B cell (primary cell): ENCODE results near the gene PLA2G6. TPM values are rescaled to one million over a fixed set of nuclear protein-coding genes. Genes with fewer than 3 reads are reported as not detected.
"Not testable (repeated sequence)": the region's sequence is repeated elsewhere in the genome, so short reads cannot be mapped to it uniquely, and the experiment has no call there.

Experiments
- ATAC-seq: fragments of 200-7000 bp; cut with Tn5 transposase; one replicate; pipeline ENCODE4 v1.10.0; 2021; ENCODE audit warnings: low read depth, mild to moderate bottlenecking, moderate number of reproducible peaks, moderate library complexity
- CTCF ChIA-PET: fragments of 350-600 bp; sonication (Branson Sonifier 250); formaldehyde crosslinking; loops from one replicate; lab custom pipeline; 2021; ENCODE audit warnings: antibody characterized with exemption, inconsistent platforms; lab: Charles Lee
- POLR2A ChIA-PET: fragments of 350-600 bp; sonication (Branson Sonifier 250); formaldehyde crosslinking; loops from one replicate; lab custom pipeline; 2021; ENCODE audit warnings: antibody characterized with exemption; lab: Charles Lee
- DNase-seq: peaks from one replicate; pipeline ENCODE4 v3.0.0; 2013
- H2AFZ ChIP-seq: 2 replicates; pipeline ENCODE4 v1.6.1; 2012; ENCODE audit warnings: mild to moderate bottlenecking, low read depth, low read length; ENCODE audit not compliant: insufficient read depth, poor library complexity, severe bottlenecking
- H3K27ac ChIP-seq, 2 donors: 1 replicate in 1 of 2; 2 replicates in 1 of 2; pipeline ENCODE4 v1.5.1; 2012 to 2013; ENCODE audit warnings: low read length in 2 of 2, mild to moderate bottlenecking in 2 of 2, moderate library complexity in 1 of 2
- H3K27me3 ChIP-seq, 4 experiments: fragments of 200-600 bp in 1 of 4; sonication (generic) in 1 of 4; replicated peaks in 1 of 4; 1 replicate in 2 of 4; 2 replicates in 2 of 4; pipeline versions ENCODE4 v1.6.1 to v1.7.0; 2013 to 2016; ENCODE audit warnings: low read length in 3 of 4, mild to moderate bottlenecking in 2 of 4, mixed read lengths in 1 of 4, moderate library complexity in 1 of 4; ENCODE audit not compliant: insufficient read depth in 4 of 4, control insufficient read depth in 3 of 4; ENCODE audit errors: control extremely low read depth in 1 of 4
- H3K36me3 ChIP-seq, 2 experiments: replicated peaks in 1 of 2; 1 replicate in 1 of 2; 2 replicates in 1 of 2; pipeline versions ENCODE4 v1.6.1 to v1.7.1; 2013; ENCODE audit warnings: low read length in 1 of 2; ENCODE audit not compliant: insufficient read depth in 2 of 2, control insufficient read depth in 1 of 2; ENCODE audit errors: control extremely low read depth in 1 of 2, extremely low read depth in 1 of 2
- H3K4me1 ChIP-seq, 2 donors: fragments of 200-600 bp in 1 of 2; sonication (generic) in 1 of 2; 1 replicate in 1 of 2; 2 replicates in 1 of 2; pipeline versions ENCODE4 v1.5.1 to v1.6.1; 2013 to 2017; ENCODE audit warnings: low read length in 2 of 2; ENCODE audit not compliant: control insufficient read depth in 2 of 2, insufficient read depth in 2 of 2
- H3K4me2 ChIP-seq: replicated peaks from 2 replicates; pipeline ENCODE3; 2012; ENCODE audit warnings: mild to moderate bottlenecking, low read depth, low read length; ENCODE audit not compliant: poor library complexity, severe bottlenecking
- H3K4me3 ChIP-seq, 5 experiments: fragments of 200-600 bp in 1 of 5; sonication (generic) in 1 of 5; 1 replicate in 3 of 5; 2 replicates in 2 of 5; pipeline versions ENCODE4 v1.5.1 to v1.7.0; 2011 to 2016; ENCODE audit warnings: low read length in 4 of 5, mild to moderate bottlenecking in 4 of 5, low read depth in 2 of 5, control low read depth in 1 of 5, moderate library complexity in 1 of 5; ENCODE audit not compliant: insufficient read depth in 1 of 5; ENCODE audit errors: control extremely low read depth in 1 of 5, extremely low read depth in 1 of 5
- H3K79me2 ChIP-seq: fragments of 200-600 bp; sonication (generic); one replicate; pipeline ENCODE4 v1.6.0; 2016; ENCODE audit warnings: low read length; ENCODE audit not compliant: control insufficient read depth, insufficient read depth
- H3K9ac ChIP-seq: fragments of 200-600 bp; sonication (generic); 2 replicates; pipeline ENCODE4 v1.6.1; 2017; ENCODE audit warnings: mild to moderate bottlenecking, low read length, moderate library complexity
- H3K9me3 ChIP-seq, 3 donors: one replicate each; pipeline versions ENCODE4 v1.6.1 to v1.7.1; 2013; ENCODE audit warnings: low read length in 2 of 3; ENCODE audit not compliant: control insufficient read depth in 2 of 3, insufficient read depth in 1 of 3; ENCODE audit errors: control extremely low read depth in 1 of 3
- H4K20me1 ChIP-seq: 2 replicates; pipeline ENCODE4 v1.6.0; 2012; ENCODE audit warnings: mild to moderate bottlenecking, low read length; ENCODE audit not compliant: insufficient read depth, control insufficient read depth, poor library complexity, severe bottlenecking
- H3K27ac Mint-ChIP-seq: one replicate; pipeline ENCODE4 v1.8.0; 2021; ENCODE audit warnings: mixed read lengths
- H3K27me3 Mint-ChIP-seq: one replicate; pipeline ENCODE4 v1.8.0; 2021; ENCODE audit warnings: mixed read lengths
- H3K4me1 Mint-ChIP-seq: one replicate; pipeline ENCODE4 v1.8.0; 2021; ENCODE audit warnings: mixed read lengths
- H3K4me3 Mint-ChIP-seq: one replicate; pipeline ENCODE4 v1.8.0; 2021; ENCODE audit warnings: mixed read lengths
- H3K9me3 Mint-ChIP-seq: one replicate; pipeline ENCODE4 v1.8.0; 2022; ENCODE audit warnings: mixed read lengths; ENCODE audit not compliant: insufficient read depth
- EZH2 ChIP-seq: IDR thresholded peaks from 2 replicates; pipeline ENCODE4 v1.6.1; 2012; ENCODE audit warnings: borderline replicate concordance, low read depth, mild to moderate bottlenecking, moderate library complexity, low read length; ENCODE audit not compliant: insufficient read depth, poor library complexity, severe bottlenecking
- WGBS: methylation state at CpG from one replicate; pipeline ENCODE4 v1.1.5; 2013; ENCODE audit warnings: missing lambda C conversion rate; ENCODE audit not compliant: insufficient coverage; 5-methylcytosine and 5-hydroxymethylcytosine counted together
- intact Hi-C: fragments of 100-400 bp; cut with micrococcal nuclease; formaldehyde crosslinking; loops from one replicate; pipeline ENCODE4 v1.10.0; 2022
- polyA plus RNA-seq: library from polyadenylated mRNA; depleted of rRNA; stranded (reverse); fragments of >200 nt; gene quantifications from 2 replicates; pipeline ENCODE4 v1.2.3, GENCODE V29; 2012
- total RNA-seq, 2 donors: library from RNA; stranded (reverse); fragments of 120-200 nt in 1 of 2; gene quantifications; 1 replicate in 1 of 2; 2 replicates in 1 of 2; pipeline versions ENCODE4 v1.2.3 to v1.2.4, GENCODE V29; 2013 to 2022
- TF ChIP-seq, protein P1 (sequence below): fragments of 200-600 bp; IDR thresholded peaks from one replicate; pipeline ENCODE4 v1.8.0; 2022; ENCODE audit warnings: antibody characterized with exemption, mild to moderate bottlenecking

Gene PLA2G6
- total and polyA plus RNA-seq, 2 donors (not counting 1 experiment from before 2014, with no cell fraction given): 125 to 148 TPM

DNA sequence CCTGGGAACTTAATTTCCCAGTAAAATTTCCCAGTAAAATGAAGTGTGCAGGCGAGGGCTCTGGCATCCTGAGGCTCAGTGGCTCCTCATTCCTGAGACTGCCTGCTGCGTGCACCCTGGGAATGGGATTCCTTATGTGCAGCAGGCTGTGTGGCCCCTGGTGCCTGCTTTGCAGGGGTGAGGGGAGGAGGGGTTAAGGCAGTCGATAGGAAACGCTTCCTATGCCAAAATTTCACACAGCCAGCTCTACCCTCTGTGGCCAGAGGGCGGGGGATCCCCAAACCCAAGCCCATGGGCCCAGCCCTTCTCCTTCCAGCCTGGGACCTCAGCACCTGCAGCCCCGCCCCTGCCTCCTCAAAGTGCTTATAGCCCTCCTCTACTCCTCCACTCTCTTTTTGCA is 59.0 kb downstream of the PLA2G6 start:
- Histone ChIP-seq H2AFZ (no peak overlapping the region), H4K20me1 (no peaks in the 10 kb centered on the region), H3K4me1 (no peaks in the 10 kb centered on the region), H3K9me3 (no peaks in the 10 kb centered on the region), H3K36me3 (no peaks in the 10 kb centered on the region), H3K27me3 (no peaks in the 10 kb centered on the region), H3K4me3 (no peak overlapping the region), H3K79me2 (no peaks in the 10 kb centered on the region), H3K9ac (no peak overlapping the region), H3K27ac (no peak overlapping the region), H3K4me2 (no peak overlapping the region)
- TF ChIP-seq EZH2: no peak
- TF ChIP-seq, protein P1, sequence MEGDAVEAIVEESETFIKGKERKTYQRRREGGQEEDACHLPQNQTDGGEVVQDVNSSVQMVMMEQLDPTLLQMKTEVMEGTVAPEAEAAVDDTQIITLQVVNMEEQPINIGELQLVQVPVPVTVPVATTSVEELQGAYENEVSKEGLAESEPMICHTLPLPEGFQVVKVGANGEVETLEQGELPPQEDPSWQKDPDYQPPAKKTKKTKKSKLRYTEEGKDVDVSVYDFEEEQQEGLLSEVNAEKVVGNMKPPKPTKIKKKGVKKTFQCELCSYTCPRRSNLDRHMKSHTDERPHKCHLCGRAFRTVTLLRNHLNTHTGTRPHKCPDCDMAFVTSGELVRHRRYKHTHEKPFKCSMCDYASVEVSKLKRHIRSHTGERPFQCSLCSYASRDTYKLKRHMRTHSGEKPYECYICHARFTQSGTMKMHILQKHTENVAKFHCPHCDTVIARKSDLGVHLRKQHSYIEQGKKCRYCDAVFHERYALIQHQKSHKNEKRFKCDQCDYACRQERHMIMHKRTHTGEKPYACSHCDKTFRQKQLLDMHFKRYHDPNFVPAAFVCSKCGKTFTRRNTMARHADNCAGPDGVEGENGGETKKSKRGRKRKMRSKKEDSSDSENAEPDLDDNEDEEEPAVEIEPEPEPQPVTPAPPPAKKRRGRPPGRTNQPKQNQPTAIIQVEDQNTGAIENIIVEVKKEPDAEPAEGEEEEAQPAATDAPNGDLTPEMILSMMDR: no peak
- no peaks in the 10 kb centered on the region for H3K4me1 Mint-ChIP-seq
- H3K27me3 Mint-ChIP-seq: no peaks in the 10 kb centered on the region
- H3K9me3 Mint-ChIP-seq: no peaks in the 10 kb centered on the region
- no peak overlapping the region for H3K4me3 Mint-ChIP-seq
- 72% methylated on average over 5 of the region's 6 CpGs for WGBS
- ATAC-seq (no peak), DNase-seq (no peak)
- intact Hi-C loops: no loop called here
- CTCF ChIA-PET: interaction anchor here (1.3 kb wide), 1 partner anchor 70 kb away, joined by 4 read pairs; no protein-coding TSS in a partner anchor
- H3K27ac Mint-ChIP-seq: no peak overlapping the region
- POLR2A ChIA-PET: no interaction called here

DNA sequence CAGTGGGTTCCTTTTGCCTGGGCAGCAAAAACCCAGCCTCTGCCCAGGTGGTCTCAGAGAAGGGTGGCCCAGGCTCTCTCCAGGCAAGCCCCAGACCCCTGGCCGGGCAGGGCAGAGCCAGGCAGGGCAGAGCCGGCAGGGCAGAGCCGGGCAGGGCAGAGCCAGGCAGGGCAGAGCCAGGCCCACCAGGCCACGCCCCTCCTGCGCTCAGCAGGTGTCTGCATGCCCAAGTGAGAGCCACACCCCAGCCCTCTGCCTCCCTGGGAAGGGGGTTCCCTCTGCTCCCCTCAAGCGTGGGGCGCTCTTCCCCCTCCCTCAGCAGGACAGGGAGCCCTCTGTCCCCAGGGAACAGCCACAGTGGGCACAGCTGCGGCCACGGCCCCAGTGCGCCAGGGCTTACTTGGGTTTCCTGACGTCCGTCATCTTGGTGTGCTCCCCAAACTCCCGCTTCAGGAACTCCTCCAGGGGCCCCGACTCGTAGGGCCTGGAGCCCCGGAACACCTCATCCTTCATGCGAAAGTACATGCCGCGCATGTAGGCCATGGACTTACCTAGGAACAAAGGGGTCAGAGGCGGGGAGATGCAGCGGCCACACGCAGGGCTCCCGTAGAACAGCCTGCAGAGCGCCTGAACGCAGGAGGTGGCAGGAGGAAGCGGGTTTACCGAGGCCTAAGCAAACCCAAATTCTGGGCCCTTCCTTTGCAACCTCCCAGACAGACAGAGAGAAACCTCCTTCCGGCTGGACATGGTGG is 61.1 kb downstream of the PLA2G6 start:
- Histone ChIP-seq H3K79me2 (no peaks in the 10 kb centered on the region), H3K36me3 (peaks cover 0 to 4% of the 10 kb centered on the region in 2 experiments), H3K27me3 (no peaks in the 10 kb centered on the region), H3K4me2 (no peak overlapping the region), H3K9me3 (no peaks in the 10 kb centered on the region), H3K27ac (no peak overlapping the region), H3K4me3 (no peak overlapping the region), H3K4me1 (no peaks in the 10 kb centered on the region), H3K9ac (no peak overlapping the region), H4K20me1 (no peaks in the 10 kb centered on the region), H2AFZ (no peak overlapping the region)
- no peaks in the 10 kb centered on the region for H3K4me1 Mint-ChIP-seq
- DNase-seq (no peak), ATAC-seq (no peak)
- ChIA-PET POLR2A (no interaction called here), CTCF (no interaction called here)
- H3K9me3 Mint-ChIP-seq: no peaks in the 10 kb centered on the region
- H3K27ac Mint-ChIP-seq: no peak overlapping the region
- no peaks in the 10 kb centered on the region for H3K27me3 Mint-ChIP-seq
- H3K4me3 Mint-ChIP-seq: no peak overlapping the region
- intact Hi-C loops: no loop called here
- 92% methylated on average over 26 of the region's 28 CpGs for WGBS
- no peak for TF ChIP-seq EZH2
- TF ChIP-seq, protein P1: no peak

DNA sequence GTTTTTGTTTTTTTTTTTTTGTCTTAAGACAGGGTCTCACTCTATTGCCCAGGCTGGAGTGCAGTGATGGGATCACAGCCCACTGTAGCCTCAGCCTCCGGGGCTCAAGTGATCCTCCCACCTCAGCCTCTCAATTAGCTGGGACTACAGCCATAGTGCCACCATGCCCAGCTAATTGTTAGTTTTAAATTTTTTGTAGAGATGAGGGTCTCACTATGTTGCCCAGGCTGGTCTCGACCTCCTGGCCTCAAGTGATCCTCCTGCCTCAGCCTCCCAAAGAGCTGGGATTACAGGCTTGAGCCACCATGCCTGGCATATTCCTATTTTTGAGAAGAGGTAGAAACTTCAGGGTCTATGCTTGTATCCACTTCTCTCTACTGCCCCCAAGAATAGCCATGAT is 62.9 kb downstream of the PLA2G6 start:
- H3K9me3 Mint-ChIP-seq, H3K27me3 ChIP-seq, intact Hi-C loops, H3K79me2 ChIP-seq, DNase-seq, H4K20me1 ChIP-seq, ATAC-seq, H3K9me3 ChIP-seq, H3K4me3 Mint-ChIP-seq, H3K27me3 Mint-ChIP-seq, H3K4me1 Mint-ChIP-seq, H3K27ac Mint-ChIP-seq, POLR2A ChIA-PET, H3K4me3 ChIP-seq, H2AFZ ChIP-seq, H3K9ac ChIP-seq, H3K4me1 ChIP-seq, H3K27ac ChIP-seq, H3K36me3 ChIP-seq, CTCF ChIA-PET, H3K4me2 ChIP-seq: not testable (repeated sequence)
- WGBS: no CpG with 5 or more reads among the region's 2 CpGs
